Measurements from ENCODE around the gene MTMR4. TPM values are rescaled to one million over a fixed set of nuclear protein-coding genes. Genes with fewer than 3 reads are reported as not detected.

MTMR4 gene
- total RNA-seq, 2 donors from 2014 or later: 43.5 to 45.3 TPM

DNA sequence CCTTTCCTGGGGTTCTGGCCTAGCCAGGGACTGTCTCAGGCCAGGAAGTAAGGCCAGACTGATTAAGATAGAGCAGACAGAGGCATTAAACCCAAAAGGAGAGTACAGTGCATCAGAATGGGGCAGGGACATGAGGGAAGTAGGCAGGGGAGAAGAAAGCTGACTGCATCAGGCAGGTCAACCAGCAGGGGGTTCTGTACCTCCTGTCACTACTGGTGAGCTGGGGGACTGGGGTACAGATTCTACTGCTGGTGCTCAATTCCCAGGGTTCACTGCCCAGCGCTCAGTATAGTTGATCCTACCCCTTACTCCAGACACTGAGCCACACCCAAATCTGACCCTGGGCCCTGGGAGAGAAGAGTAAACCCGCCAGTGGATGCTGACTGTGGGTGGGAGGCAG lies 12.9 kb upstream of the MTMR4 start:
- no peak overlapping the region for H3K27ac ChIP-seq

DNA sequence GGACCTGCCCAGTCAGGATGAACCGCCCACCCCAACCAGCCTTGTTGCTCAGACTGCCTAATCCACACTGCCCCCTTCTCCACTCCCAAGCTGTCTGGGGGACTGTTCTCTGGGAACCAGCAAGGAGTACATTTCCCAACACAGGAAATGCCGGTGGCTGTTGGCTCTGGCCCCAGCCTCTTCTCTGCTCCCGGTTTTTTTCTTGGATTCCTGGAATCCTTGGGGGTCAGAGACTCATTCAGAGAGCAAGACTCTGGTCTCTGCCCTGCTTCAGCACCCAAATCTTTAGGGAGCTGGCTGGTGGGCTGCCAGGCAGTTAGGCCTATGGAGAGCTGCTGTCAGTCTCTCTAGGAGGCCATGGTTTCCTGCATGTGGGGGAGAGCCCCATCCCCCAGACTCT lies 10.8 kb upstream of the MTMR4 start:
- Histone ChIP-seq H3K9me3 (no peaks in the 10 kb centered on the region), H3K36me3 (no peaks in the 10 kb centered on the region), H3K27ac (no peak overlapping the region), H3K27me3 (no peaks in the 10 kb centered on the region), H3K4me1 (no peaks in the 10 kb centered on the region), H3K4me3 (no peak overlapping the region), H3K9ac (ENCODE audit: low read depth in 2 of 2, low read length in 2 of 2) (peak overlapping the region in 1 of 2 donors; percentile 41)
- DNase-seq: no peak
- intact Hi-C loops (cut with DNase I): loop anchor here (10.0 kb wide), 2 partner anchors 110 to 170 kb away; partner anchors contain the start of genes RAD51C and TEX14
- no peak for TF ChIP-seq CTCF (IDR thresholded peaks at IDR 0.05)

More for the DNA sequence above, 12.9 kb upstream of the MTMR4 start:
- Histone ChIP-seq H3K4me3 (no peak overlapping the region), H3K9ac (ENCODE audit: low read depth in 2 of 2, low read length in 2 of 2) (peak overlapping the region in 1 of 2 donors; percentile 35), H3K27me3 (no peaks in the 10 kb centered on the region), H3K9me3 (no peaks in the 10 kb centered on the region), H3K4me1 (no peaks in the 10 kb centered on the region), H3K36me3 (no peaks in the 10 kb centered on the region)
- TF ChIP-seq CTCF (IDR thresholded peaks at IDR 0.05): no peak
- intact Hi-C loops (cut with DNase I): loop anchor here (10.0 kb wide), 2 partner anchors 107 to 167 kb away; partner anchors contain the start of genes RAD51C and TEX14
- DNase-seq: no peak

- no peak for DNase-seq
- peaks cover 1% of the 10 kb centered on the region for H3K4me1 ChIP-seq
- intact Hi-C loops (cut with DNase I): loop anchor here (10.0 kb wide), 2 partner anchors 113 to 173 kb away; partner anchors contain the start of genes RAD51C and TEX14
- no peaks in the 10 kb centered on the region for H3K27me3 ChIP-seq
- no peak overlapping the region for H3K9ac ChIP-seq (ENCODE audit: low read depth in 2 of 2, low read length in 2 of 2)
- no peak for TF ChIP-seq CTCF (IDR thresholded peaks at IDR 0.05)
- no peak overlapping the region for H3K27ac ChIP-seq
- H3K4me3 ChIP-seq: no peak overlapping the region
- H3K9me3 ChIP-seq: no peaks in the 10 kb centered on the region
- H3K36me3 ChIP-seq: no peaks in the 10 kb centered on the region
These were observed 7.2 kb upstream of the MTMR4 start for GRCh38 chr17:58521680-58522079.

DNA sequence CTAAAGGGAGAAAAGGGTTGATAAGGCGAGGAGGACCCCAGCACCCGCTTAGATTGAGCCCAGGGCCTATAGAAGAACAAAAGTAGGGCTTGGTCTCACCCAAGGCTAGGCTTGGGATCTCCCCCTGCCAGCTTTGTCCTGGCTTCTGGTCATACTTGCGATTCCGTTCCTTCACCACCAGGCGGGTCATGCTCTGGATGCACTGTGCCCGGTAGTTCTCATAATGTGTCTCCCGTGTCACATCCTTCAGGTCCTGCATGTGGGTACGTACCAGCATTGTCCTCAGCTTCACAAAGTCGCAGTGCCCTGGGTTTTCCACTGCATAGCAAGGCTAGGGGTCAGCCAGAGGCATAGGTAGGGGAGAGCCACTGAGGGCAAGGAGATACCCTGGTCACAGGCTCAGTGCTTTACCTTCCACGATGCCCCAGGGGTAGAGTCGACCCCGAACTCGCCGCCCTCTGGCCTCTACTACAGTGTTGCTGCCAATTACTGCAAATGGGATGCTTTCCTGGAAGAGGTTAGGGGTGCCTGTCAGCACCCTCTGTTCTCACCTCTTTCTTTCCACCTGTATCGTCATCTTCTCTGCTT lies 6.5 kb upstream of the MTMR4 start:
- Histone ChIP-seq H3K4me1 (peaks cover 4% of the 10 kb centered on the region), H3K9me3 (no peaks in the 10 kb centered on the region), H3K4me3 (no peak overlapping the region), H3K9ac (ENCODE audit: low read depth in 2 of 2, low read length in 2 of 2) (no peak overlapping the region), H3K36me3 (no peaks in the 10 kb centered on the region), H3K27me3 (no peaks in the 10 kb centered on the region), H3K27ac (no peak overlapping the region)
- TF ChIP-seq CTCF (IDR thresholded peaks at IDR 0.05): no peak
- DNase-seq: no peak
- intact Hi-C loops (cut with DNase I): loop anchor here (10.0 kb wide), 2 partner anchors 114 to 174 kb away; partner anchors contain the start of genes RAD51C and TEX14

DNA sequence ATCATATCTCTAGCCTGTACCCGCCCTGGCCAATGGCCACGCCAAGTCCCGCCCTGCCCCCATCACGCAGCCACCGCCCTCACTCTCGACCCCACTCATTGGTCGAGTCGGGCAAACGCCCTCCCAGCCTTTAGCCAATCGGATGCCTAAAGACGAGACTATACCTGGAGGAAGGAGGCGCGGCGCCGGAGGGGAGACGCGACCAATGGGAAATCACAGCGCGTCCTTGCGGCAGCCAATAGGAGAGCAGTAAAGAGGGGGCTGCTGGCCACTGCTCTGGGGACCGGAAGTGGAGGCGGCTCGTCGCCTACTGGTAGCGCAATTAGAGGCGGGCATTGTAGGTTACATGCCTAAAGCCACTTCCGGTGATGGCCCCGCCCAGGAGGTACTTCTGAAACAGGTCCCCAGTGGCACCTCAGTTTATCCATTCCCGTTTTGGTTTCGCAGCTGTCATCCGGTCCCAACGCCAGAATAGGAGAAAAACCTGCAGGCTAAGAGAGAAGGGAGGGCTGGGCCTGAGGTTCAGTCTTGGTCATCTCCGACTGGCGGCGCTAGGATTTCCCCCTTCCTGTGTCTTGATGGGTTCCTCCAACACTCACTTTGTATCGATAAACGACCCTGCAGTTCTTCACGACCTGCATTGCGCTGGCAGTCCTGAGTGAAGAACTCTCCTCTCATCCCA lies 3.6 kb upstream of the MTMR4 start:
- Histone ChIP-seq H3K4me1 (peaks cover 8% of the 10 kb centered on the region), H3K9ac (ENCODE audit: low read depth in 2 of 2, low read length in 2 of 2) (peak overlapping the region; percentile 75 to 100), H3K27me3 (no peaks in the 10 kb centered on the region), H3K36me3 (no peaks in the 10 kb centered on the region), H3K27ac (peak overlapping the region; percentile 98), H3K9me3 (no peaks in the 10 kb centered on the region), H3K4me3 (peak overlapping the region; percentile 69)
- intact Hi-C loops (cut with DNase I): no loop called here
- peak; percentile 99 for DNase-seq
- TF ChIP-seq CTCF (IDR thresholded peaks at IDR 0.05): no peak
